Natural killer cell (primary cell): ENCODE results near the gene RELN. TPM values are rescaled to one million over a fixed set of nuclear protein-coding genes. Genes with fewer than 3 reads are reported as not detected.

Experiments used
- ATAC-seq, 3 donors: fragments of 150-1000 bp in 2 of 3; fragments of 200-7000 bp in 1 of 3; cut with Tn5 transposase; 1 replicate in 1 of 3; 2 replicates in 2 of 3; pipeline ENCODE4 v1.10.0; 2021; ENCODE audit warnings: mild to moderate bottlenecking in 2 of 3, moderate library complexity in 2 of 3
- DNase-seq, 2 donors: peaks; one replicate each; pipeline versions ENCODE4 v3.0.0 to v3.0.0-alpha.2; 2013 to 2021; ENCODE audit warnings: mixed read lengths in 1 of 2
- H3K27ac ChIP-seq: one replicate; pipeline ENCODE4 v1.5.1; 2013; ENCODE audit warnings: mild to moderate bottlenecking, low read length
- H3K27me3 ChIP-seq: one replicate; pipeline ENCODE4 v1.6.1; 2013; ENCODE audit warnings: low read length; ENCODE audit not compliant: control insufficient read depth, insufficient read depth
- H3K36me3 ChIP-seq: one replicate; pipeline ENCODE4 v1.6.1; 2013; ENCODE audit warnings: low read length; ENCODE audit not compliant: control insufficient read depth, insufficient read depth
- H3K4me1 ChIP-seq: one replicate; pipeline ENCODE4 v1.6.1; 2013; ENCODE audit warnings: low read length; ENCODE audit not compliant: control insufficient read depth, insufficient read depth
- H3K4me3 ChIP-seq: one replicate; pipeline ENCODE4 v1.5.1; 2013; ENCODE audit warnings: low read length
- H3K9me3 ChIP-seq: one replicate; pipeline ENCODE4 v1.6.1; 2013; ENCODE audit warnings: low read length; ENCODE audit not compliant: control insufficient read depth, insufficient read depth
- H3K27ac Mint-ChIP-seq, 2 donors: one replicate each; pipeline ENCODE4 v1.8.0; 2022; ENCODE audit warnings: mild to moderate bottlenecking in 2 of 2, mixed read lengths in 2 of 2, moderate library complexity in 1 of 2
- H3K27me3 Mint-ChIP-seq, 2 donors: one replicate each; pipeline ENCODE4 v1.8.0; 2022; ENCODE audit warnings: low read depth in 2 of 2, mixed read lengths in 2 of 2
- H3K36me3 Mint-ChIP-seq: one replicate; pipeline ENCODE4 v1.8.0; 2022; ENCODE audit warnings: mixed read lengths
- H3K4me1 Mint-ChIP-seq, 2 donors: one replicate each; pipeline ENCODE4 v1.8.0; 2022; ENCODE audit warnings: mixed read lengths in 2 of 2
- H3K4me3 Mint-ChIP-seq: one replicate; pipeline ENCODE4 v1.8.0; 2022; ENCODE audit warnings: mild to moderate bottlenecking, moderate library complexity, mixed read lengths
- H3K9me3 Mint-ChIP-seq, 2 donors: one replicate each; pipeline ENCODE4 v1.8.0; 2022; ENCODE audit warnings: mixed read lengths in 2 of 2
- WGBS: methylation state at CpG from one replicate; pipeline ENCODE4 v1.1.7; 2013; ENCODE audit warnings: missing lambda C conversion rate; ENCODE audit not compliant: insufficient coverage; 5-methylcytosine and 5-hydroxymethylcytosine counted together
- intact Hi-C: fragments of 100-400 bp; cut with micrococcal nuclease; formaldehyde crosslinking; loops from one replicate; pipeline ENCODE4 v1.14.2; 2022
- total RNA-seq, 4 donors: library from RNA; stranded (reverse); fragments of 120-200 nt in 1 of 4; gene quantifications; one replicate each; pipeline versions ENCODE4 v1.2.3 to v1.2.4, GENCODE V29; 2013 to 2022
- TF ChIP-seq, protein P1 (sequence below): fragments of 200-600 bp; IDR thresholded peaks from one replicate; pipeline ENCODE4 v1.8.0; 2022; ENCODE audit warnings: antibody characterized with exemption

Gene RELN
- total RNA-seq, 3 donors from 2014 or later (not counting 1 experiment from before 2014, with no cell fraction given), result not detected

DNA sequence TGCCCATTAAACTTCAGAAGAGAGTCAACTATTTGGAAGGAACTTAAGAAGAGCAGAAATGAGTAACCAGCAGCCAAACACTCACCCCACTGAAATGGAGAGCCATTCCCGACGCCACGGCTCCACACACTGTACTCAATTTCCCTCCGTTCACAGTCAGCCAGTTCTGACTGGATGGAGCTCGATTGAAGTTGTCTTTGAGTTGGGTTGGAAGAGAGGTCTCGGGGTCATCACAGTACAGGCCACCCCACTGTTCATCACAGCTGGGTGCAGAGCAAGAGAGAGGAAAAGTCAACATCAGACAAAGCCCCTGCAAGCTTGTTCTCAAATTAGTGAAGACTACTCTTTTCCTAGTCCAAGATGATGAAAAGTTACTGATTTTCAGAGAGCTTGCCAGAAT, 467.5 kb downstream of the RELN start:
- Mint-ChIP-seq H3K4me3 (no peak overlapping the region), H3K4me1 (no peaks in the 10 kb centered on the region), H3K27ac (no peak overlapping the region), H3K9me3 (no peaks in the 10 kb centered on the region), H3K27me3 (peaks cover 3 to 5% of the 10 kb centered on the region in 2 donors), H3K36me3 (no peaks in the 10 kb centered on the region)
- intact Hi-C loops, result no loop called here
- Histone ChIP-seq H3K27me3 (no peaks in the 10 kb centered on the region), H3K4me3 (no peak overlapping the region), H3K9me3 (no peaks in the 10 kb centered on the region), H3K4me1 (no peaks in the 10 kb centered on the region), H3K36me3 (no peaks in the 10 kb centered on the region), H3K27ac (no peak overlapping the region)
- no peak for DNase-seq
- WGBS, result 83% methylated on average over 6 of the region's 6 CpGs
- ATAC-seq, result no peak
- TF ChIP-seq, protein P1, sequence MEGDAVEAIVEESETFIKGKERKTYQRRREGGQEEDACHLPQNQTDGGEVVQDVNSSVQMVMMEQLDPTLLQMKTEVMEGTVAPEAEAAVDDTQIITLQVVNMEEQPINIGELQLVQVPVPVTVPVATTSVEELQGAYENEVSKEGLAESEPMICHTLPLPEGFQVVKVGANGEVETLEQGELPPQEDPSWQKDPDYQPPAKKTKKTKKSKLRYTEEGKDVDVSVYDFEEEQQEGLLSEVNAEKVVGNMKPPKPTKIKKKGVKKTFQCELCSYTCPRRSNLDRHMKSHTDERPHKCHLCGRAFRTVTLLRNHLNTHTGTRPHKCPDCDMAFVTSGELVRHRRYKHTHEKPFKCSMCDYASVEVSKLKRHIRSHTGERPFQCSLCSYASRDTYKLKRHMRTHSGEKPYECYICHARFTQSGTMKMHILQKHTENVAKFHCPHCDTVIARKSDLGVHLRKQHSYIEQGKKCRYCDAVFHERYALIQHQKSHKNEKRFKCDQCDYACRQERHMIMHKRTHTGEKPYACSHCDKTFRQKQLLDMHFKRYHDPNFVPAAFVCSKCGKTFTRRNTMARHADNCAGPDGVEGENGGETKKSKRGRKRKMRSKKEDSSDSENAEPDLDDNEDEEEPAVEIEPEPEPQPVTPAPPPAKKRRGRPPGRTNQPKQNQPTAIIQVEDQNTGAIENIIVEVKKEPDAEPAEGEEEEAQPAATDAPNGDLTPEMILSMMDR, result no peak

DNA sequence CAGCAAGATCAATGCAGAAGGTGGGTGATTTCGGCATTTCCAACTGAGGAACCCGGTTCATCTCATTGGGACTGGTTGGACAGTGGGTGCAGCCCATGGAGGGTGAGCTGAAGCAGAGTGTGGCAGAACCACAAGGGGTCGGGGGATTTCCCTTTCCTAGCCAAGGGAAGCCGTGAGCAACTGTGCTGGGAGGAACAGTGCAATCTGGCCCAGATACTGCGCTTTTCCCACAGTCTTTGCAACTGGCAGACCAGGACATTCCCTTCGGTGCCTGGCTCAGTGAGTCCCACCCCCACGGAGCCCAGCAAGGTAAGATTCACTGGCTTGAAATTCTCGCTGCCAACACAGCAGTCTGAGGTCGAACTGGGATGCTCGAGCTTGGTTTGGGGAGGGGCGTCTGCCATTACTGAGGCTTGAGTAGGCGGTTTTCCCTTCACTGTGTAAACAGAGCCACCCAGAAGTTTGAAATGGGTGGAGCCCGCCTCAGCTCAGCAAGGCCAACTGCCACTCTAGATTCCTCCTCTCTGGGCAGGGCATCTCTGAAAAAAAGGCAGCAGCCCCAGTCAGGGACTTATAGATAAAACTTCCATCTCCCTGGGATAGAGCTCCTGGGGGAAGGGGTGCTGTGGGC, 484.8 kb downstream of the RELN start:
- Mint-ChIP-seq H3K27me3 (peaks cover 0 to 2% of the 10 kb centered on the region in 2 donors), H3K27ac (no peak overlapping the region)
- 88% methylated on average over 13 of the region's 13 CpGs for WGBS

DNA sequence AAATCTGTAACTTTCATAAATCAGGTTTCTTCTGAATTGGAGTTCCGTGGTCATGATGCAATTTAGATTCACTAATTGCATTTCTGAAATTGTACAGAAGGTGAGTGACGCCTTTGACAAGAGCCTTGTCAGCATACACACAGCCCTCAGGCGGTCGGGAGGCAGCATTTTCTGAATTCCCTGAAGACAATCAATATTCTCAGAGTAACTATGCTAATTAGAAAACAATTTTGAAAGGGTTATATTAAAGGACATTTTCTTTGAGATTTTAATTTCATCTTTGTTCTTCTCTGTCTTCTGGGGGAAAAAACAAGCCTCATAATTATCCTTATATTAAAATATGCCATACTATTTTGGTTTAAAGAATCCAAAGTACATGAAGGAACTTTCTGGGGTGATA, 488.3 kb downstream of the RELN start:
- H3K27me3 Mint-ChIP-seq, result no peaks in the 10 kb centered on the region
- intact Hi-C loops, result no loop called here
- Histone ChIP-seq H3K4me3 (no peak overlapping the region), H3K9me3 (no peaks in the 10 kb centered on the region), H3K27me3 (no peaks in the 10 kb centered on the region), H3K4me1 (no peaks in the 10 kb centered on the region), H3K36me3 (no peaks in the 10 kb centered on the region), H3K27ac (no peak overlapping the region)
- no peak for ATAC-seq
- no peaks in the 10 kb centered on the region for H3K4me1 Mint-ChIP-seq
- no peak for DNase-seq
- TF ChIP-seq, protein P1, result no peak
- H3K4me3 Mint-ChIP-seq, result no peak overlapping the region
- H3K27ac Mint-ChIP-seq, result no peak overlapping the region
- no peaks in the 10 kb centered on the region for H3K36me3 Mint-ChIP-seq
- WGBS, result 86% methylated on average over 2 of the region's 4 CpGs
- peaks cover 0 to 2% of the 10 kb centered on the region in 2 donors for H3K9me3 Mint-ChIP-seq

More for the DNA sequence above, 484.8 kb downstream of the RELN start:
- ATAC-seq (no peak), DNase-seq (no peak)
- no peak overlapping the region for H3K27ac ChIP-seq
- H3K9me3 ChIP-seq, result no peaks in the 10 kb centered on the region
- no peaks in the 10 kb centered on the region for H3K4me1 Mint-ChIP-seq
- H3K36me3 ChIP-seq, result no peaks in the 10 kb centered on the region
- H3K4me1 ChIP-seq, result no peaks in the 10 kb centered on the region
- intact Hi-C loops, result no loop called here
- no peaks in the 10 kb centered on the region for H3K27me3 ChIP-seq
- no peak overlapping the region for H3K4me3 ChIP-seq
- no peaks in the 10 kb centered on the region for H3K36me3 Mint-ChIP-seq
- no peak overlapping the region for H3K4me3 Mint-ChIP-seq
- peaks cover 0 to 2% of the 10 kb centered on the region in 2 donors for H3K9me3 Mint-ChIP-seq
- TF ChIP-seq, protein P1, result no peak

DNA sequence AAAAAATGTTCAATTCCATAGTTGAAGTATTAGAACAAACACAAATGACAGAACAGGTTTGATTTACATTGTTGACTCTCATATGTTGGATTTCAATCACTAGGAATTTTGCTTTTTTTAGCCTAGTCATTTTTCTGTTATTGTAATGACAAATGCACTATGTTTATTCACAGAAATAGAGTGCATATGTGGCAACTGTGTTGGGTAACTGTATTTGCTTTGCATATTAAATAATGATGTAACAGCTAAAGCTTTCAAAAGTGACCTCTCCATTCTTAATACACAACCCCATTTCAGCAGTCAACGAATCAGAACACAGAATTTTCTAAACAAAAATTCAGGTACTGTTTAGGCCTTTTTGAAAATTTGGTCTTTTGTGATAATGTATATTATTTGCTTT, 489.5 kb downstream of the RELN start:
- WGBS, result no CpG with 5 or more reads among the region's 1 CpG
- Histone ChIP-seq H3K36me3 (no peaks in the 10 kb centered on the region), H3K27me3 (no peaks in the 10 kb centered on the region), H3K9me3 (no peaks in the 10 kb centered on the region), H3K4me3 (no peak overlapping the region), H3K4me1 (no peaks in the 10 kb centered on the region), H3K27ac (no peak overlapping the region)
- H3K4me1 Mint-ChIP-seq, result no peaks in the 10 kb centered on the region
- H3K27me3 Mint-ChIP-seq, result no peaks in the 10 kb centered on the region
- H3K9me3 Mint-ChIP-seq, result no peaks in the 10 kb centered on the region
- TF ChIP-seq, protein P1, result no peak
- DNase-seq, result no peak
- H3K4me3 Mint-ChIP-seq, result no peak overlapping the region
- ATAC-seq, result no peak
- intact Hi-C loops, result no loop called here
- H3K36me3 Mint-ChIP-seq, result no peaks in the 10 kb centered on the region
- H3K27ac Mint-ChIP-seq, result no peak overlapping the region
